HepG2 (cell line): Measurements from ENCODE around the gene PAFAH1B1. TPM values are rescaled to one million over a fixed set of nuclear protein-coding genes. Genes with fewer than 3 reads are reported as not detected.
"Not testable (repeated sequence)": the region's sequence is repeated elsewhere in the genome, so short reads cannot be mapped to it uniquely, and the experiment has no call there.

Experiments used
- ATAC-seq: fragments of 200-7000 bp; cut with Tn5 transposase; 3 replicates; pipeline ENCODE4 v1.9.1; 2020; ENCODE audit warnings: mild to moderate bottlenecking, moderate library complexity
- BruUV-seq: library from RNA; stranded (reverse); fragments of 400-500 nt; replicated peaks from 2 replicates; lab custom pipeline; 2021; lab: Mats Ljungman, UMichigan
- CTCF ChIA-PET: fragments of 300-600 bp; formaldehyde crosslinking; extraction: SDS; loops from one replicate; lab custom pipeline; 2021; ENCODE audit warnings: low total read pairs, inconsistent platforms, low intra/inter-chr PET ratio; lab: Yijun Ruan, JAX
- POLR2A ChIA-PET: fragments of 350-600 bp; sonication (Branson Sonifier 250); formaldehyde crosslinking; loops from one replicate; lab custom pipeline; 2020; ENCODE audit warnings: antibody characterized with exemption, inconsistent platforms; lab: Yijun Ruan, JAX
- DNase-seq: peaks from one replicate; pipeline ENCODE4 v3.0.0-alpha.2; 2015; ENCODE audit warnings: low spot score
- FAIRE-seq: peaks from 3 replicates; lab custom pipeline; 2011; peaks lifted over from hg19 to GRCh38; lab: Jason Lieb, UNC
- H2AFZ ChIP-seq: one replicate; pipeline ENCODE4 v1.6.1; 2011; ENCODE audit warnings: low read length, inconsistent platforms
- H3K27ac ChIP-seq: fragments of 300-600 bp; 3 replicates; pipeline ENCODE4 v1.8.0; 2011; ENCODE audit warnings: mixed run types, mild to moderate bottlenecking, mixed read lengths, low read length, inconsistent platforms; ENCODE audit not compliant: insufficient read depth; ENCODE audit errors: extremely low read length
- H3K27me3 ChIP-seq, 2 experiments: fragments of 200-600 bp in 1 of 2; 2 replicates in 1 of 2; 3 replicates in 1 of 2; pipeline versions ENCODE4 v1.6.0 to v1.8.0; 2011; ENCODE audit warnings: low read length in 2 of 2, mild to moderate bottlenecking in 2 of 2, moderate library complexity in 2 of 2, inconsistent platforms in 1 of 2; ENCODE audit not compliant: insufficient read depth in 2 of 2, control insufficient read depth in 1 of 2
- H3K36me3 ChIP-seq, 2 experiments: fragments of 200-600 bp in 1 of 2; replicated peaks in 1 of 2; 2 replicates in 1 of 2; 3 replicates in 1 of 2; pipeline versions ENCODE4 v1.5.1 to v1.8.0; 2011; ENCODE audit warnings: low read length in 2 of 2, inconsistent platforms in 1 of 2; ENCODE audit not compliant: insufficient read depth in 2 of 2, control insufficient read depth in 1 of 2
- H3K4me1 ChIP-seq: 2 replicates; pipeline ENCODE4 v1.5.1; 2012; ENCODE audit warnings: low read length, inconsistent platforms; ENCODE audit not compliant: insufficient read depth
- H3K4me2 ChIP-seq: 2 replicates; pipeline ENCODE4 v1.6.0; 2011; ENCODE audit warnings: low read depth, low read length, inconsistent platforms
- H3K4me3 ChIP-seq, 3 experiments: fragments of 200-600 bp in 1 of 3; sonication (generic), shearing (Covaris generic) in 1 of 3; replicated peaks in 1 of 3; 2 replicates each; pipeline ENCODE4 v1.5.1; 2011 to 2016; ENCODE audit warnings: low read length in 3 of 3, inconsistent platforms in 2 of 3, low read depth in 2 of 3, mild to moderate bottlenecking in 2 of 3, control low read depth in 1 of 3, mixed read lengths in 1 of 3; ENCODE audit not compliant: insufficient read depth in 1 of 3
- H3K79me2 ChIP-seq: one replicate; pipeline ENCODE4 v1.6.1; 2011; ENCODE audit warnings: low read length, inconsistent platforms; ENCODE audit not compliant: insufficient read depth
- H3K9ac ChIP-seq: 2 replicates; pipeline ENCODE4 v1.6.0; 2011; ENCODE audit warnings: mild to moderate bottlenecking, low read depth, low read length, inconsistent platforms; ENCODE audit not compliant: insufficient read depth
- H3K9me3 ChIP-seq: 2 replicates; pipeline ENCODE4 v1.5.1; 2012; ENCODE audit warnings: mild to moderate bottlenecking, low read length
- H4K20me1 ChIP-seq: 2 replicates; pipeline ENCODE4 v1.6.0; 2011; ENCODE audit warnings: inconsistent platforms, mild to moderate bottlenecking, low read length, moderate library complexity; ENCODE audit not compliant: insufficient read depth
- ARNT2 ChIP-seq: sonication (generic); formaldehyde crosslinking; IDR thresholded peaks from 2 replicates; pipeline ENCODE4 v1.8.0; 2022; ENCODE audit warnings: mild to moderate bottlenecking, low read depth, missing genetic modification reagents, moderate library complexity
- HES4 ChIP-seq: sonication (generic); formaldehyde crosslinking; IDR thresholded peaks from 2 replicates; pipeline ENCODE4 v1.9.0; 2021; ENCODE audit warnings: mild to moderate bottlenecking, missing genetic modification reagents, borderline replicate concordance
- JARID2 ChIP-seq: sonication (generic); formaldehyde crosslinking; IDR thresholded peaks from 2 replicates; pipeline ENCODE4 v1.8.1; 2023; ENCODE audit warnings: missing genetic modification reagents, inconsistent platforms; ENCODE audit not compliant: insufficient replicate concordance
- ZMYM2 ChIP-seq: sonication (generic); formaldehyde crosslinking; IDR thresholded peaks from 2 replicates; pipeline ENCODE4 v1.8.0; 2022; ENCODE audit warnings: mild to moderate bottlenecking, missing genetic modification reagents
- ZNF253 ChIP-seq: sonication (generic); formaldehyde crosslinking; IDR thresholded peaks from 2 replicates; pipeline ENCODE4 v1.8.0; 2022; ENCODE audit warnings: mild to moderate bottlenecking, missing genetic modification reagents, borderline replicate concordance
- ZZZ3 ChIP-seq: sonication (generic); formaldehyde crosslinking; IDR thresholded peaks from 2 replicates; pipeline ENCODE4 v1.4.0; 2020; ENCODE audit warnings: missing genetic modification reagents, mild to moderate bottlenecking, borderline replicate concordance
- WGBS: methylation state at CpG from one replicate; pipeline ENCODE4 v1.1.6; 2017; ENCODE audit warnings: low lambda C conversion rate; 5-methylcytosine and 5-hydroxymethylcytosine counted together
- in situ Hi-C: cut with HindIII; loops from 2 replicates; pipeline ENCODE4 v1.10.0; 2017; ENCODE audit warnings: low pct_unique_long_range_greater_than_20kb; ENCODE audit not compliant: extremely low pct_ligation_motif_present
- intact Hi-C: fragments of 100-400 bp; cut with micrococcal nuclease; formaldehyde crosslinking; loops from one replicate; pipeline ENCODE4 v1.10.0; 2022; ENCODE audit not compliant: unreplicated experiment
- polyA plus RNA-seq, 8 experiments: library from polyadenylated mRNA; depleted of rRNA in 3 of 8; stranded (reverse) in 7 of 8; unstranded in 1 of 8; fragments of >200 nt; fragmentation: Illumina TruSeq in 4 of 8; extraction: Trizol in 4 of 8; gene quantifications; 2 replicates each; pipeline versions ENCODE4 v1.2.1 to v1.2.3, GENCODE V29; 2011 to 2016; ENCODE audit warnings: low read depth in 4 of 8, missing spikeins in 1 of 8, mixed read lengths in 1 of 8; ENCODE audit not compliant: insufficient read depth in 1 of 8
- total RNA-seq, 5 experiments: library from RNA; depleted of rRNA; stranded (reverse); fragments of >200 nt; fragmentation: Illumina TruSeq; extraction: Trizol; gene quantifications; 2 replicates each; pipeline ENCODE4 v1.2.3, GENCODE V29; 2016; ENCODE audit warnings: low read depth in 1 of 5

PAFAH1B1 gene
- total and polyA plus RNA-seq, 2 of the 13 experiments (the other 11 are each of a cell fraction or from before 2014, with no cell fraction given), result 46.0 to 64.9 TPM

DNA sequence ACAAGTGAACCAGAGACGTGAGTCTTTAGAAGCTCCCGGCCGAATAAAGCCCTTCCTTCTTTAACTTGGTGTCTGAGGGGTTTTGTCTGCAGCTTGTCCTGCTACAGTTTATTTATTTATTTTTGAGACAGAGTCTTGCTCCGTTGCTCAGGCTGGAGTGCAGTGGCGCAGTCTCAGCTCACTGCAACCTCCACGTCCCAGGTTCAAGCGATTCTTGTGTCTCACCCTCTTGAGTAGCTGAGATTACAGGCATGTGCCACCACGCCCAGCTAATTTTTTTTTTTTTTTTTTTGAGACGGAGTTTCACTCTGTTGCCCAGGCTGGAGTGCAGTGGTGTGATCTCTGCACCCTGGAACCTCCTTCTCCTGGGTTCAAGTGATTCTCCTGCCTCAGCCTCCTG lies 45.4 kb upstream of the PAFAH1B1 start:
- H3K9me3 ChIP-seq, H3K27ac ChIP-seq, FAIRE-seq, H4K20me1 ChIP-seq, DNase-seq, CTCF ChIA-PET, intact Hi-C loops, ATAC-seq, H3K36me3 ChIP-seq, in situ Hi-C loops, H3K9ac ChIP-seq, H3K79me2 ChIP-seq, BruUV-seq: not testable (repeated sequence)
- WGBS, result 21% methylated on average over 9 of the region's 9 CpGs
- H3K27me3 ChIP-seq, result peaks cover 0 to 16% of the 10 kb centered on the region in 2 experiments; a peak in 3 of 5 replicates
- POLR2A ChIA-PET, result interaction anchor here (0.7 to 1.7 kb wide), 3 partner anchors 14 to 641 kb away, joined by 3 to 5 read pairs (median 4); partner anchors contain the start of gene METTL16
- H3K4me1 ChIP-seq, result peaks cover 37% of the 10 kb centered on the region
- peak overlapping the region in 1 of 3 experiments; percentile 23; a peak in 1 of 6 replicates for H3K4me3 ChIP-seq
- peak overlapping the region; percentile 59 for H3K4me2 ChIP-seq
- peak overlapping the region; percentile 42 for H2AFZ ChIP-seq

DNA sequence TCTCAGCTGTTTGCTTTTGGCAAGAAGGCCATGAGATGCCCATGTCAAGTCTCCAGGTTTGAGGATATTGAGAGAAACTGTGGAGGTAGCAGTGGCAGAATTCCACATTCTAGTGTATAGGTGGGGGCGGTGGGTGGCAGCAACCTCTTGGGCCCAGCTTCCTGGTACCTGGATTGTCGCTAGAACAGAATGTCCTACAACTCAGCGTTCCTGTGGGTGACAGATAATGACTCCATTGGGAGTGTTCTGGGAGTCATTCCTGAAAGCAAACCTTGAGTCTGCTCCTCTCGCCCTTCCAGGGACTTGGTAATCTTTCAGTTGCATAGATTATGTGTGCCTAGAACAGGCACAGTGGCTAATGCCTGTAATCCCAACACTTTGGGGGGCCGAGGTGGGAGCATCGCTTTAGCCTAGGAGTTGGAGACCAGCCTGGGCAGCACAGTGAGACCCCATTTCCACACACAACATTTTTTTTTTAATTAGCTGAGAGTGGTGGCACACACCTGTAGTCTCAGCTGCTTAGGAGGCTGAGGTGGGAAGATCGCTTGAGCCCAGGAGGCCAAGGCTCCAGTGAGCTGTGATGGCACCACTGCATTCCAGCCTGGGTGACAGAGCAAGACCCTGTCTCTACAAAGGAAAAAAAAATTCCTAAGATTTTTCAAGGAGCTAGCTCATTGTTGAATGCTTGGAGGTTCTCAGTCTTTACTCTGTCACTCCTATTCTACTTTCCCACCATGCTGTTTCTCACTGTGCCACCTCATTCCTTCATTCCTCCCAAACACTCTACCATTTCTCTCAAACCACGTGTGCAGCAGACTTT lies 43.9 kb upstream of the PAFAH1B1 start:
- in situ Hi-C loops (no loop called here), intact Hi-C loops (no loop called here)
- H4K20me1 ChIP-seq, result no peaks in the 10 kb centered on the region
- H3K27ac ChIP-seq, result no peak overlapping the region
- H3K27me3 ChIP-seq, result peaks cover 0 to 16% of the 10 kb centered on the region in 2 experiments; a peak in 3 of 5 replicates
- BruUV-seq, result no TSS peak
- H3K4me2 ChIP-seq, result no peak overlapping the region
- H3K4me1 ChIP-seq, result peaks cover 30% of the 10 kb centered on the region
- POLR2A ChIA-PET, result no interaction called here
- WGBS, result 60% methylated on average over 4 of the region's 8 CpGs
- H2AFZ ChIP-seq, result no peak overlapping the region
- no peak overlapping the region for H3K9ac ChIP-seq
- H3K79me2 ChIP-seq, result no peaks in the 10 kb centered on the region
- ATAC-seq (no peak), FAIRE-seq (no peak), DNase-seq (no peak)
- H3K9me3 ChIP-seq, result no peaks in the 10 kb centered on the region
- no peaks in the 10 kb centered on the region for H3K36me3 ChIP-seq
- H3K4me3 ChIP-seq, result no peak overlapping the region
- CTCF ChIA-PET, result no interaction called here
- TF ChIP-seq ZMYM2 (CRISPR knock-in tag) (no peak), ZNF253 (no peak), ZZZ3 (CRISPR knock-in tag) (no peak), JARID2 (no peak), ARNT2 (no peak), HES4 (CRISPR knock-in tag) (no peak)
